Type B pancreatic cell (in vitro differentiated cells): ENCODE measurements around the gene STXBP5. TPM values are rescaled to one million over a fixed set of nuclear protein-coding genes. Genes with fewer than 3 reads are reported as not detected.

Experiments
- DNase-seq: peaks from one replicate; pipeline ENCODE4 v3.0.0; 2021; ENCODE audit warnings: mixed read lengths; ENCODE audit not compliant: unreplicated experiment; ENCODE audit errors: extremely low spot score
- H3K27ac Mint-ChIP-seq: 2 replicates; pipeline ENCODE4 v1.8.0; 2021; ENCODE audit warnings: mild to moderate bottlenecking, mixed read lengths
- H3K27me3 Mint-ChIP-seq: 2 replicates; pipeline ENCODE4 v1.8.0; 2021; ENCODE audit warnings: mixed read lengths
- H3K36me3 Mint-ChIP-seq: 2 replicates; pipeline ENCODE4 v1.8.0; 2021; ENCODE audit warnings: mixed read lengths
- H3K4me1 Mint-ChIP-seq: one replicate; pipeline ENCODE4 v1.8.0; 2021; ENCODE audit warnings: mixed read lengths; ENCODE audit not compliant: unreplicated experiment
- H3K4me3 Mint-ChIP-seq: 2 replicates; pipeline ENCODE4 v1.8.0; 2021; ENCODE audit warnings: mild to moderate bottlenecking, mixed read lengths
- H3K9me3 Mint-ChIP-seq: 2 replicates; pipeline ENCODE4 v1.8.0; 2021; ENCODE audit warnings: mixed read lengths
- long read RNA-seq: library from polyadenylated mRNA; unstranded; transcript quantifications from one replicate; pipeline ENCODE4 v2.0.0, GENCODE V29; 2020
- total RNA-seq: library from RNA; stranded (reverse); gene quantifications from 2 replicates; pipeline ENCODE4 v1.2.1, GENCODE V29; 2021; ENCODE audit warnings: low replicate concordance
- TF ChIP-seq, protein P1 (sequence below): fragments of 200-600 bp; sonication (generic); conservative IDR thresholded peaks from 2 replicates; pipeline ENCODE4 v1.5.0; 2021; ENCODE audit warnings: antibody characterized with exemption, mild to moderate bottlenecking

STXBP5 gene
- 21.0 and 40.2 TPM in 2 replicates for total RNA-seq
- long read RNA-seq, partial matches to known transcripts, result 8 of 14 reads
- long read RNA-seq, other reads (novel, unspliced or antisense), result 6 of 14 reads

- TF ChIP-seq, protein P1, sequence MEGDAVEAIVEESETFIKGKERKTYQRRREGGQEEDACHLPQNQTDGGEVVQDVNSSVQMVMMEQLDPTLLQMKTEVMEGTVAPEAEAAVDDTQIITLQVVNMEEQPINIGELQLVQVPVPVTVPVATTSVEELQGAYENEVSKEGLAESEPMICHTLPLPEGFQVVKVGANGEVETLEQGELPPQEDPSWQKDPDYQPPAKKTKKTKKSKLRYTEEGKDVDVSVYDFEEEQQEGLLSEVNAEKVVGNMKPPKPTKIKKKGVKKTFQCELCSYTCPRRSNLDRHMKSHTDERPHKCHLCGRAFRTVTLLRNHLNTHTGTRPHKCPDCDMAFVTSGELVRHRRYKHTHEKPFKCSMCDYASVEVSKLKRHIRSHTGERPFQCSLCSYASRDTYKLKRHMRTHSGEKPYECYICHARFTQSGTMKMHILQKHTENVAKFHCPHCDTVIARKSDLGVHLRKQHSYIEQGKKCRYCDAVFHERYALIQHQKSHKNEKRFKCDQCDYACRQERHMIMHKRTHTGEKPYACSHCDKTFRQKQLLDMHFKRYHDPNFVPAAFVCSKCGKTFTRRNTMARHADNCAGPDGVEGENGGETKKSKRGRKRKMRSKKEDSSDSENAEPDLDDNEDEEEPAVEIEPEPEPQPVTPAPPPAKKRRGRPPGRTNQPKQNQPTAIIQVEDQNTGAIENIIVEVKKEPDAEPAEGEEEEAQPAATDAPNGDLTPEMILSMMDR, result no peak
- H3K27ac Mint-ChIP-seq, result peak within 1 kb of the TSS; percentile 94
- peaks cover 5% of the 10 kb centered on the region for H3K36me3 Mint-ChIP-seq
- no peaks in the 10 kb centered on the region for H3K9me3 Mint-ChIP-seq
- peak; percentile 70 for DNase-seq
- peak within 1 kb of the TSS; percentile 96 for H3K4me3 Mint-ChIP-seq
- no peaks in the 10 kb centered on the region for H3K27me3 Mint-ChIP-seq
- H3K4me1 Mint-ChIP-seq, result peaks cover 21% of the 10 kb centered on the region
Observed at GRCh38 chr6:147204060-147204785, at the start of gene STXBP5. STXBP5 (plus strand) TSS chr6:147204417; CDS start chr6:147204533, 116 bp downstream.

- Mint-ChIP-seq H3K36me3 (no peaks in the 10 kb centered on the region), H3K27me3 (peaks cover 4% of the 10 kb centered on the region), H3K4me1 (no peaks in the 10 kb centered on the region), H3K9me3 (no peaks in the 10 kb centered on the region), H3K4me3 (no peak overlapping the region), H3K27ac (no peak overlapping the region)
- DNase-seq, result no peak
- TF ChIP-seq, protein P1, result no peak
Observed at GRCh38 chr6:147154454-147154853, 49.8 kb upstream of the STXBP5 start.

DNA sequence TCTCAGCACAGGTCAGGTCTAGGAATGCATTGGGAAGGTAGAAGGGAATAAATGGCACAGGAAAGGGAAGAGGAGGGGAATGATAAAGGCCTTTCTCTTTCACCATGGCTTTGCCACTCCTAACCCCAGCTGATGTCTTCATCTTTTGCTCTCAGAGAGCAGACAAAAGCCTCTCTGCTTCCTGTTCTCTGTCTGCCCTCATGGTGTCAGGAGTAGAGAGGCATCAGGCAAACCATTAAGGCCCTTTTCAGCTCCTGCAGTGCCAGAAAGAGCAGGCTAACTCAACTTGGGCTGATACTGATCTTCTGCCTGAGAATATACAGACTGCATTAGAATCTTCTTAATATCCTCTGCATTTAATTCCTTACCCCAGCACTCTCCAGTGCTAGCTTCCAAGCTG lies 48.0 kb upstream of the STXBP5 start:
- TF ChIP-seq, protein P1, result no peak
- Mint-ChIP-seq H3K4me1 (no peaks in the 10 kb centered on the region), H3K27me3 (peaks cover 4% of the 10 kb centered on the region), H3K27ac (no peak overlapping the region), H3K36me3 (no peaks in the 10 kb centered on the region), H3K9me3 (no peaks in the 10 kb centered on the region), H3K4me3 (no peak overlapping the region)
- no peak for DNase-seq

DNA sequence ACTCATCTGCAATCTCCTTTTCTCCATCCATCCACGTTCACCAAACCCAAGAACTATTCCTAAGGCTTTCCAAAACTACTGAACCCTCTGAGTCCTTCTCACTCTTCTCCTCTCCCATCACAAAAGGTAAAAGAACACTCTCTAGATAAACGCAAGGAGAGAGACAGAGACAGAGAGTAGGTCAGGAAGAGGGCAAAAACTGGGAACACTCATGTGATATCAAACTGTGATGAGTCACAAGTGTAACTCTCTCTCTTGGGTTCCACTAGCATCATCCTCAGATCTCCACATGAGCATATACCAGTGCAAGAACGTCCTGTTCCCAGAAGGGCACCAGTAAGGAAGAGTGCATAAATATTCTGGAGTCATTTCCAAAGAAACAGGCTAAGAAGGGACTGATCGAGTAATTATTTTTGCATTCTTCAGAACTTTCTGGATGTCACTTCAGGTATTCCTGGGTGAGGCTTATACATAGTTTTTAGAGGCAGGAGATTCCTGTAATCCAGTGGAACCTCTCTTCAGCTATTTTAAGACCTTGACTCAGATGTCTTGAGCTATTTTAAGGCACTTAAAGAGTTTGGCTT lies 47.3 kb upstream of the STXBP5 start:
- DNase-seq, result no peak
- TF ChIP-seq, protein P1, result no peak
- no peaks in the 10 kb centered on the region for H3K9me3 Mint-ChIP-seq
- H3K4me3 Mint-ChIP-seq, result no peak overlapping the region
- H3K27ac Mint-ChIP-seq, result peak overlapping the region; percentile 21
- no peaks in the 10 kb centered on the region for H3K36me3 Mint-ChIP-seq
- no peaks in the 10 kb centered on the region for H3K4me1 Mint-ChIP-seq
- H3K27me3 Mint-ChIP-seq, result peaks cover 4% of the 10 kb centered on the region

DNA sequence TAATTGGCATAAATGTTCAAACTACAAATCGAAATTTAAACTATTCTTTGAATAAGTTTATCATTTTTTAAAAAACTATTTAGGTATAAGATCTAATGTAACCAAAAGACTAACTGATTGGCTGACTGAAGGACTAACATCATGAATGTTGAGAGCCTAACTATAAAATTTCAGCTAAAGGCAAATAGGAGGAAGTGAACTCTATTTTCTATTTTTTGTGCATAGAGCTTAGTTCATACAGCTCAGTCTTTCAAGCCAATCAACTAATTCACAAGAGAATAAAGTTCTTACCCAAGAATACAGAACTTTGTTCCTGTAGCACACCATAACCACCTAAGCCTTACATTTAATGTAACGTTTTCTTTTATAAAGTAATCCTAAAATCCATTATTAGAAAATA lies 46.3 kb upstream of the STXBP5 start:
- Mint-ChIP-seq H3K27me3 (peaks cover 4% of the 10 kb centered on the region), H3K27ac (no peak overlapping the region), H3K4me3 (no peak overlapping the region), H3K9me3 (no peaks in the 10 kb centered on the region), H3K36me3 (no peaks in the 10 kb centered on the region), H3K4me1 (no peaks in the 10 kb centered on the region)
- no peak for DNase-seq
- TF ChIP-seq, protein P1, result no peak
